ENCODE measurements around the gene USH1G. TPM values are rescaled to one million over a fixed set of nuclear protein-coding genes. Genes with fewer than 3 reads are reported as not detected.

Gene USH1G
- total and polyA plus RNA-seq, 2 of the 13 experiments (the other 11 are each of a cell fraction or from before 2014, with no cell fraction given) = 0.04 TPM; not detected in 1

- TF ChIP-seq AGO2 (optimal IDR thresholded peaks at IDR 0.05; ENCODE audit: low read depth, low read length) (peak; percentile 46), FIP1L1 (IDR thresholded peaks at IDR 0.05; ENCODE audit: borderline replicate concordance, insufficient read depth, low read depth, low read length) (no peak), HMG20A (CRISPR knock-in tag; IDR thresholded peaks at IDR 0.05; ENCODE audit: borderline replicate concordance) (no peak; the same call in 1 of the 2 replicates), SRSF4 (IDR thresholded peaks at IDR 0.05; ENCODE audit: low read depth, low read length, poor library complexity, severe bottlenecking) (no peak), FOXK1 (CRISPR knock-in tag; IDR thresholded peaks at IDR 0.05; ENCODE audit: borderline replicate concordance, low read depth) (peak; percentile 96), MBD4 (IDR thresholded peaks at IDR 0.05; ENCODE audit: borderline replicate concordance, low read length) (no peak), HHEX (CRISPR knock-in tag; IDR thresholded peaks at IDR 0.05) (0 out of 2 replicates have a peak, but pooled peaks have one; percentile 29), KDM4B (CRISPR knock-in tag; IDR thresholded peaks at IDR 0.05) (no peak), ZNF609 (CRISPR knock-in tag; IDR thresholded peaks at IDR 0.05; ENCODE audit: borderline replicate concordance) (no peak; the same call in 1 of the 2 replicates), MAF1 (CRISPR knock-in tag; IDR thresholded peaks at IDR 0.05; ENCODE audit: borderline replicate concordance) (no peak), ZNF772 (CRISPR knock-in tag; IDR thresholded peaks at IDR 0.05) (peak; percentile 35; the same call in 1 of the 2 replicates), ZBTB37 (CRISPR knock-in tag; IDR thresholded peaks at IDR 0.05) (no peak), FOSL1 (CRISPR knock-in tag; IDR thresholded peaks at IDR 0.05; ENCODE audit: borderline replicate concordance) (no peak), ZNF572 (CRISPR knock-in tag; IDR thresholded peaks at IDR 0.05) (no peak), ZNF776 (CRISPR knock-in tag; IDR thresholded peaks at IDR 0.05) (no peak; the same call in 1 of the 2 replicates), ZNF235 (CRISPR knock-in tag; IDR thresholded peaks at IDR 0.05; ENCODE audit: borderline replicate concordance) (peak; percentile 25), SNRNP70 (IDR thresholded peaks at IDR 0.05; ENCODE audit: low read depth, low read length) (no peak), ZNF3 (CRISPR knock-in tag; IDR thresholded peaks at IDR 0.05) (no peak; the same call in 1 of the 2 replicates), KLF15 (CRISPR knock-in tag; IDR thresholded peaks at IDR 0.05; ENCODE audit: borderline replicate concordance) (no peak), ZNF256 (CRISPR knock-in tag; conservative IDR thresholded peaks at IDR 0.05) (no peak), RORA (CRISPR knock-in tag; IDR thresholded peaks at IDR 0.05) (no peak), ZNF138 (CRISPR knock-in tag; IDR thresholded peaks at IDR 0.05; ENCODE audit: low read depth) (no peak)
- TF ChIP-seq, protein P1, sequence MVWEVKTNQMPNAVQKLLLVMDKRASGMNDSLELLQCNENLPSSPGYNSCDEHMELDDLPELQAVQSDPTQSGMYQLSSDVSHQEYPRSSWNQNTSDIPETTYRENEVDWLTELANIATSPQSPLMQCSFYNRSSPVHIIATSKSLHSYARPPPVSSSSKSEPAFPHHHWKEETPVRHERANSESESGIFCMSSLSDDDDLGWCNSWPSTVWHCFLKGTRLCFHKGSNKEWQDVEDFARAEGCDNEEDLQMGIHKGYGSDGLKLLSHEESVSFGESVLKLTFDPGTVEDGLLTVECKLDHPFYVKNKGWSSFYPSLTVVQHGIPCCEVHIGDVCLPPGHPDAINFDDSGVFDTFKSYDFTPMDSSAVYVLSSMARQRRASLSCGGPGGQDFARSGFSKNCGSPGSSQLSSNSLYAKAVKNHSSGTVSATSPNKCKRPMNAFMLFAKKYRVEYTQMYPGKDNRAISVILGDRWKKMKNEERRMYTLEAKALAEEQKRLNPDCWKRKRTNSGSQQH (CRISPR knock-in tag; IDR thresholded peaks at IDR 0.05; ENCODE audit: low read depth) = no peak; the same call in 1 of the 2 replicates
Measured at GRCh38 chr17:74873037-74873873, 49.8 kb downstream of the USH1G start (continued).

Data from HepG2 (cell line).